Neural cell (in vitro differentiated cells): Measurements from ENCODE around the gene SCAP. TPM values are rescaled to one million over a fixed set of nuclear protein-coding genes. Genes with fewer than 3 reads are reported as not detected.
"Not testable (repeated sequence)": the region's sequence is repeated elsewhere in the genome, so short reads cannot be mapped to it uniquely, and the experiment has no call there.

ENCODE experiments used
- H2AFZ ChIP-seq: fragments of 200-600, 300-800 bp; sonication (generic), shearing (Covaris generic); 2 replicates; pipeline ENCODE4 v1.6.0; 2014; ENCODE audit warnings: low read depth, mild to moderate bottlenecking, antibody characterized with exemption, low read length, moderate library complexity
- H3F3A ChIP-seq: fragments of 200-600 bp; shearing (Covaris generic); 2 replicates; pipeline ENCODE4 v1.6.1; 2016; ENCODE audit warnings: mild to moderate bottlenecking, moderate library complexity, mixed read lengths, antibody characterized with exemption, low read length; ENCODE audit not compliant: insufficient read depth, poor library complexity, severe bottlenecking
- H3K27ac ChIP-seq: fragments of 200-600, 300-800 bp; sonication (generic), shearing (Covaris generic); 2 replicates; pipeline ENCODE4 v1.5.1; 2014; ENCODE audit warnings: mild to moderate bottlenecking, low read length, moderate library complexity
- H3K27me3 ChIP-seq: fragments of 300-800, 200-600 bp; sonication (generic), shearing (Covaris generic); 2 replicates; pipeline ENCODE4 v1.6.0; 2014; ENCODE audit warnings: mild to moderate bottlenecking, low read depth, low read length, moderate library complexity; ENCODE audit not compliant: insufficient read depth
- H3K36me3 ChIP-seq: fragments of 300-800, 200-600 bp; sonication (generic), shearing (Covaris generic); 2 replicates; pipeline ENCODE4 v1.5.1; 2014; ENCODE audit warnings: mild to moderate bottlenecking, antibody characterized with exemption, low read length, moderate library complexity; ENCODE audit not compliant: insufficient read depth
- H3K4me2 ChIP-seq: fragments of 300-800, 200-600 bp; sonication (generic), shearing (Covaris generic); 2 replicates; pipeline ENCODE4 v1.6.0; 2014; ENCODE audit warnings: mild to moderate bottlenecking, low read length
- H3K4me3 ChIP-seq: fragments of 300-800, 200-600 bp; sonication (generic), shearing (Covaris generic); 2 replicates; pipeline ENCODE4 v1.5.1; 2014; ENCODE audit warnings: mild to moderate bottlenecking, low read length, moderate library complexity
- H3K79me2 ChIP-seq: fragments of 200-600 bp; shearing (Covaris generic); replicated peaks from 2 replicates; pipeline ENCODE4 v1.6.0; 2014; ENCODE audit warnings: mild to moderate bottlenecking, low read length, moderate library complexity; ENCODE audit not compliant: insufficient read depth
- H3K9ac ChIP-seq: fragments of 300-800, 200-600 bp; sonication (generic), shearing (Covaris generic); 2 replicates; pipeline ENCODE4 v1.6.1; 2016; ENCODE audit warnings: mild to moderate bottlenecking, low read length, mixed read lengths
- H3K9me2 ChIP-seq: fragments of 200-600 bp; shearing (Covaris generic); 2 replicates; pipeline ENCODE4 v1.6.1; 2016; ENCODE audit warnings: mild to moderate bottlenecking, low read length, mixed read lengths; ENCODE audit not compliant: insufficient read depth
- H3K9me3 ChIP-seq: fragments of 200-600, 300-800 bp; sonication (generic), shearing (Covaris generic); 2 replicates; pipeline ENCODE4 v1.6.1; 2016; ENCODE audit warnings: mild to moderate bottlenecking, mixed run types, low read length, moderate library complexity, mixed read lengths
- H4K20me1 ChIP-seq: fragments of 200-600 bp; shearing (Covaris generic); 2 replicates; pipeline ENCODE4 v1.6.1; 2016; ENCODE audit warnings: mild to moderate bottlenecking, mixed run types; ENCODE audit not compliant: insufficient read depth
- CTCF ChIP-seq: fragments of 450-650 bp; IDR thresholded peaks from 2 replicates; pipeline ENCODE4 v1.5.1; 2014; ENCODE audit warnings: antibody characterized with exemption, mild to moderate bottlenecking, moderate library complexity; ENCODE audit not compliant: poor library complexity, severe bottlenecking
- EP300 ChIP-seq: fragments of 450-650 bp; conservative IDR thresholded peaks from 2 replicates; pipeline ENCODE4 v1.6.1; 2014; ENCODE audit warnings: antibody characterized with exemption, mild to moderate bottlenecking, moderate library complexity; ENCODE audit not compliant: poor library complexity, severe bottlenecking
- EZH2 ChIP-seq: fragments of 200-600, 300-800 bp; shearing (Covaris generic), sonication (generic); IDR thresholded peaks from 2 replicates; pipeline ENCODE4 v1.6.1; 2014; ENCODE audit warnings: antibody characterized with exemption, low read length, borderline replicate concordance, mild to moderate bottlenecking; ENCODE audit not compliant: insufficient read depth, poor library complexity, severe bottlenecking
- MXI1 ChIP-seq: fragments of 450-650 bp; conservative IDR thresholded peaks from 2 replicates; pipeline ENCODE4 v1.6.1; 2014; ENCODE audit warnings: antibody characterized with exemption, mild to moderate bottlenecking; ENCODE audit not compliant: poor library complexity, severe bottlenecking
- POLR2AphosphoS5 ChIP-seq: IDR thresholded peaks from 2 replicates; pipeline ENCODE4 v1.6.1; 2012
- RAD21 ChIP-seq: fragments of 450-650 bp; conservative IDR thresholded peaks from 2 replicates; pipeline ENCODE4 v1.6.1; 2014; ENCODE audit warnings: antibody characterized with exemption, mild to moderate bottlenecking, moderate library complexity
- REST ChIP-seq: IDR thresholded peaks from 2 replicates; pipeline ENCODE4 v1.6.1; 2012; ENCODE audit warnings: borderline replicate concordance
- SMC3 ChIP-seq: fragments of 450-650 bp; conservative IDR thresholded peaks from 2 replicates; pipeline ENCODE4 v1.6.1; 2014; ENCODE audit warnings: antibody characterized with exemption, mild to moderate bottlenecking, moderate library complexity; ENCODE audit not compliant: poor library complexity
- TAF1 ChIP-seq: IDR thresholded peaks from 2 replicates; pipeline ENCODE4 v1.6.1; 2012; ENCODE audit warnings: low read depth
- polyA plus RNA-seq: library from polyadenylated mRNA; depleted of rRNA; stranded (reverse); fragments of >200 nt; gene quantifications from 2 replicates; pipeline ENCODE4 v1.2.3, GENCODE V29; 2014

Gene SCAP
- polyA plus RNA-seq, 1 donor from 2014 or later: 58.0 TPM

- peaks cover 55% of the 10 kb centered on the region for H3K79me2 ChIP-seq
- no peak overlapping the region for H3K9ac ChIP-seq
- no peaks in the 10 kb centered on the region for H3K36me3 ChIP-seq
- no peaks in the 10 kb centered on the region for H3F3A ChIP-seq
- H3K4me2 ChIP-seq: no peak overlapping the region
- no peaks in the 10 kb centered on the region for H3K9me3 ChIP-seq
- no peak overlapping the region for H3K4me3 ChIP-seq
- H3K27ac ChIP-seq: no peak overlapping the region
- H3K27me3 ChIP-seq: no peaks in the 10 kb centered on the region
- no peak overlapping the region for H2AFZ ChIP-seq
- H4K20me1 ChIP-seq: no peaks in the 10 kb centered on the region
- TF ChIP-seq RAD21 (no peak), CTCF (no peak), EP300 (no peak), EZH2 (no peak), REST (no peak), SMC3 (no peak), MXI1 (no peak), TAF1 (no peak), POLR2AphosphoS5 (no peak)
- no peaks in the 10 kb centered on the region for H3K9me2 ChIP-seq
Observed at GRCh38 chr3:47469616-47470015, 6.1 kb downstream of the SCAP start.

- H3K9me2 ChIP-seq, H3F3A ChIP-seq, H3K27ac ChIP-seq, H3K4me2 ChIP-seq, H3K4me3 ChIP-seq, H3K9me3 ChIP-seq, H3K36me3 ChIP-seq, H3K9ac ChIP-seq, H2AFZ ChIP-seq, H3K27me3 ChIP-seq, H4K20me1 ChIP-seq: not testable (repeated sequence)
- peaks cover 47% of the 10 kb centered on the region for H3K79me2 ChIP-seq
Observed at GRCh38 chr3:47468315-47468714, 7.4 kb downstream of the SCAP start.

GRCh38 chr3:47464588-47464987 lies 11.2 kb downstream of the SCAP start:
- no peaks in the 10 kb centered on the region for H4K20me1 ChIP-seq
- no peak for TF ChIP-seq TAF1
- TF ChIP-seq EP300: no peak
- no peak for TF ChIP-seq EZH2
- TF ChIP-seq SMC3: no peak
- TF ChIP-seq CTCF: no peak
- no peak for TF ChIP-seq RAD21
- no peak for TF ChIP-seq POLR2AphosphoS5
- TF ChIP-seq REST: no peak
- TF ChIP-seq MXI1: no peak
- H2AFZ ChIP-seq: no peak overlapping the region
- H3K79me2 ChIP-seq: peaks cover 29% of the 10 kb centered on the region
- H3K9me2 ChIP-seq: no peaks in the 10 kb centered on the region
- H3K27me3 ChIP-seq: no peaks in the 10 kb centered on the region
- no peaks in the 10 kb centered on the region for H3K9me3 ChIP-seq
- no peaks in the 10 kb centered on the region for H3F3A ChIP-seq
- no peak overlapping the region for H3K9ac ChIP-seq
- no peak overlapping the region for H3K27ac ChIP-seq
- no peak overlapping the region for H3K4me2 ChIP-seq
- no peak overlapping the region for H3K4me3 ChIP-seq
- H3K36me3 ChIP-seq: no peaks in the 10 kb centered on the region
